Osteocyte (in vitro differentiated cells): Measurements from ENCODE around the gene KCNJ3. TPM values are rescaled to one million over a fixed set of nuclear protein-coding genes. Genes with fewer than 3 reads are reported as not detected.

Experiments used
- DNase-seq: peaks from one replicate; pipeline ENCODE4 v3.0.0; 2021; ENCODE audit warnings: mixed read lengths; ENCODE audit not compliant: unreplicated experiment; ENCODE audit errors: extremely low spot score
- H3K27ac Mint-ChIP-seq: one replicate; pipeline ENCODE4 v1.8.0; 2021; ENCODE audit warnings: mild to moderate bottlenecking, mixed read lengths; ENCODE audit not compliant: unreplicated experiment
- H3K27me3 Mint-ChIP-seq: one replicate; pipeline ENCODE4 v1.8.0; 2021; ENCODE audit warnings: mixed read lengths; ENCODE audit not compliant: unreplicated experiment
- H3K36me3 Mint-ChIP-seq: one replicate; pipeline ENCODE4 v1.8.0; 2021; ENCODE audit warnings: mixed read lengths; ENCODE audit not compliant: unreplicated experiment
- H3K4me1 Mint-ChIP-seq: one replicate; pipeline ENCODE4 v1.8.0; 2021; ENCODE audit warnings: mixed read lengths; ENCODE audit not compliant: unreplicated experiment
- H3K4me3 Mint-ChIP-seq: one replicate; pipeline ENCODE4 v1.8.0; 2021; ENCODE audit warnings: mild to moderate bottlenecking, moderate library complexity, mixed read lengths; ENCODE audit not compliant: unreplicated experiment
- H3K9me3 Mint-ChIP-seq: one replicate; pipeline ENCODE4 v1.8.0; 2021; ENCODE audit warnings: mixed read lengths; ENCODE audit not compliant: unreplicated experiment
- total RNA-seq: library from RNA; stranded (reverse); gene quantifications from 2 replicates; pipeline ENCODE4 v1.2.1, GENCODE V29; 2021
- TF ChIP-seq, protein P1 (sequence below): fragments of 200-600 bp; sonication (generic); IDR thresholded peaks from 2 replicates; pipeline ENCODE4 v1.5.0; 2021; ENCODE audit warnings: antibody characterized with exemption, mild to moderate bottlenecking, moderate library complexity

KCNJ3 gene
- total RNA-seq, 1 donor from 2014 or later = not detected

- H3K4me1 Mint-ChIP-seq = no peaks in the 10 kb centered on the region
- H3K36me3 Mint-ChIP-seq = no peaks in the 10 kb centered on the region
- H3K27me3 Mint-ChIP-seq = no peaks in the 10 kb centered on the region
- TF ChIP-seq, protein P1, sequence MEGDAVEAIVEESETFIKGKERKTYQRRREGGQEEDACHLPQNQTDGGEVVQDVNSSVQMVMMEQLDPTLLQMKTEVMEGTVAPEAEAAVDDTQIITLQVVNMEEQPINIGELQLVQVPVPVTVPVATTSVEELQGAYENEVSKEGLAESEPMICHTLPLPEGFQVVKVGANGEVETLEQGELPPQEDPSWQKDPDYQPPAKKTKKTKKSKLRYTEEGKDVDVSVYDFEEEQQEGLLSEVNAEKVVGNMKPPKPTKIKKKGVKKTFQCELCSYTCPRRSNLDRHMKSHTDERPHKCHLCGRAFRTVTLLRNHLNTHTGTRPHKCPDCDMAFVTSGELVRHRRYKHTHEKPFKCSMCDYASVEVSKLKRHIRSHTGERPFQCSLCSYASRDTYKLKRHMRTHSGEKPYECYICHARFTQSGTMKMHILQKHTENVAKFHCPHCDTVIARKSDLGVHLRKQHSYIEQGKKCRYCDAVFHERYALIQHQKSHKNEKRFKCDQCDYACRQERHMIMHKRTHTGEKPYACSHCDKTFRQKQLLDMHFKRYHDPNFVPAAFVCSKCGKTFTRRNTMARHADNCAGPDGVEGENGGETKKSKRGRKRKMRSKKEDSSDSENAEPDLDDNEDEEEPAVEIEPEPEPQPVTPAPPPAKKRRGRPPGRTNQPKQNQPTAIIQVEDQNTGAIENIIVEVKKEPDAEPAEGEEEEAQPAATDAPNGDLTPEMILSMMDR = no peak
- H3K27ac Mint-ChIP-seq = no peak overlapping the region
- no peaks in the 10 kb centered on the region for H3K9me3 Mint-ChIP-seq
- no peak overlapping the region for H3K4me3 Mint-ChIP-seq
- no peak for DNase-seq
Observed at GRCh38 chr2:154673694-154674093, 24.8 kb upstream of the KCNJ3 start.

- Mint-ChIP-seq H3K27me3 (no peaks in the 10 kb centered on the region), H3K9me3 (no peaks in the 10 kb centered on the region), H3K27ac (no peak overlapping the region), H3K4me3 (no peak overlapping the region), H3K36me3 (no peaks in the 10 kb centered on the region), H3K4me1 (no peaks in the 10 kb centered on the region)
- TF ChIP-seq, protein P1 = no peak
- DNase-seq = no peak
Observed at GRCh38 chr2:154677401-154677800, 21.1 kb upstream of the KCNJ3 start.

- H3K4me1 Mint-ChIP-seq = no peaks in the 10 kb centered on the region
- H3K4me3 Mint-ChIP-seq = no peak overlapping the region
- TF ChIP-seq, protein P1 = no peak
- H3K36me3 Mint-ChIP-seq = no peaks in the 10 kb centered on the region
- no peak overlapping the region for H3K27ac Mint-ChIP-seq
- no peaks in the 10 kb centered on the region for H3K27me3 Mint-ChIP-seq
- no peak for DNase-seq
- H3K9me3 Mint-ChIP-seq = no peaks in the 10 kb centered on the region
Observed at GRCh38 chr2:154681741-154682140, 16.8 kb upstream of the KCNJ3 start.

DNA sequence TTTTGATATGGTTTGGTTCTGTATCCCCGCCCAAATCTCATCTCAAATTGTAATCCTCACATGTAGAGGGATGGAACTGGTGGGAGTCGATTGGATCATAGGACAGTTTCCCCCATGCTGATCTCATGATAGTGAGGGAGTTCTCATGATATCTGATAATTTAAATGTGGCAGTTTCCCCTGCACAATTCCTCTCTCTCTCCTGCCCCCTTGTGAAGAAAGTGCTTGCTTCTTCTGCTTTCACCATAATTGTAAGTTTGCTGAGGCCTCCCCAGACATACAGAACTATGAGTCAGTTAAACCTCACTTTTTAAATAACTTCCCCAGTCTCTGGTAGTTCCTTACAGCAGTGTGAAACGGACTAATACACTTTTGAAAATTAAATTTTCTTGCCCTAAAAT lies 12.3 kb upstream of the KCNJ3 start:
- TF ChIP-seq, protein P1 = no peak
- Mint-ChIP-seq H3K36me3 (no peaks in the 10 kb centered on the region), H3K4me1 (no peaks in the 10 kb centered on the region), H3K9me3 (no peaks in the 10 kb centered on the region), H3K27me3 (peaks cover 2% of the 10 kb centered on the region), H3K4me3 (no peak overlapping the region), H3K27ac (no peak overlapping the region)
- no peak for DNase-seq

DNA sequence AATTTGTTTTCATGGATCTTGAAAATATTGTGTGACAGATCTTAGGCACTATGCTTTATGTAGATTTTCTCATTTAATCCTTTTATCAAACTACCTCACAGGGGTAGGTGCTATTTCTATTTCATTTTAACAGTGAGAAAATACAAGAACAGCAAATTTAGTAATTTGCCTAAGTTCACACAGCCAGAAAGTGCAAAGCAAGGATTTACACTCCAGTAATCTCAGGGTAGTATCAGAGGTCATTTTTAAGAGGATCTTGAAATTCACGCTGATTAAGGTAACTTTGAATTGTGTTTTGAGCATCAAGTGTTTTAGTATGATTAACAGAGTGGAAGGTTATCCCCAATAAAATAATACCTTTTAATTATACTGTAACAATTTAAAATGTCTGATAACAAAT lies 10.1 kb upstream of the KCNJ3 start:
- Mint-ChIP-seq H3K27ac (no peak overlapping the region), H3K36me3 (no peaks in the 10 kb centered on the region), H3K9me3 (no peaks in the 10 kb centered on the region), H3K4me1 (no peaks in the 10 kb centered on the region), H3K4me3 (no peak overlapping the region), H3K27me3 (peaks cover 3% of the 10 kb centered on the region)
- TF ChIP-seq, protein P1 = no peak
- no peak for DNase-seq
